Posterior vena cava (tissue), 2 donors: Measurements from ENCODE around the gene PKNOX2. TPM values are rescaled to one million over a fixed set of nuclear protein-coding genes. Genes with fewer than 3 reads are reported as not detected.

ENCODE experiments used
- DNase-seq: peaks from one replicate; pipeline ENCODE4 v3.0.0-alpha.2; 2020; ENCODE audit warnings: low spot score
- intact Hi-C, 2 donors: fragments of 100-400 bp; cut with DNase I; formaldehyde crosslinking; loops; one replicate each; pipeline versions ENCODE4 v1.14.1 to v1.14.2; 2022 to 2023
- total RNA-seq, 2 donors: library from RNA; stranded (reverse); fragmentation: NEBNext Ultra II Directional; extraction: Animal tissue kit (Norgen Biotek cat#: 25700); gene quantifications; one replicate each; pipeline ENCODE4 v1.2.1, GENCODE V29; 2021
- donor health status: DM: yes; HTN: yes; CAD: no.
- donor health status: DM: yes; HTN: yes; CAD: no.

Gene PKNOX2
- total RNA-seq, 2 donors from 2014 or later = 8.2 to 8.3 TPM

GRCh38 chr11:125270106-125270505 lies 105.6 kb downstream of the PKNOX2 start:
- intact Hi-C loops = no loop called here
- DNase-seq = no peak

GRCh38 chr11:125270711-125271110 lies 106.2 kb downstream of the PKNOX2 start:
- intact Hi-C loops = no loop called here

GRCh38 chr11:125271483-125272091 lies 107.0 kb downstream of the PKNOX2 start:
- intact Hi-C loops = no loop called here
- DNase-seq = no peak

More at GRCh38 chr11:125270711-125271110, 106.2 kb downstream of the PKNOX2 start:
- DNase-seq = no peak

- no peak for DNase-seq
- intact Hi-C loops = no loop called here
Measured at GRCh38 chr11:125272092-125272491, 107.5 kb downstream of the PKNOX2 start.

DNA sequence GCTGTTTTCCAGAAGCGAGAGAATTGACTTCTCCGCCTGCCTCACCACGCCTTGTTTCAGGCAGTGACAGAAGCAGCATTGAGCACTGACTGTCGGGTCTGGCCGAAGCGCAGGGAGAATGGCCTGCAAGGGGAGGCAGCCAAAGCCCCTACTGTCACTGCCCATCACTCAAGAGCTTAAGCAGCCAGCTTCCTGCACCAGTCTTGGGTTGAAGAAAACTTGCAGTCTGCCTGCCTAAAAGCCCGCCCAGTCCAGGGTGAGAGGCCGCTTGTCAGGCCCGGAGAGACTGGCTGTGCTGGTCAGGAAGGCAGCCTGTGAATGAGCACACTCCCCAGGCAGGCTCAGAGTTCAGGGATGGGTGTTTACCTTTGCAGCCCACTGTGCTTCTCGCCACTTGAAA lies 108.3 kb downstream of the PKNOX2 start:
- no peak for DNase-seq
- intact Hi-C loops = no loop called here

DNA sequence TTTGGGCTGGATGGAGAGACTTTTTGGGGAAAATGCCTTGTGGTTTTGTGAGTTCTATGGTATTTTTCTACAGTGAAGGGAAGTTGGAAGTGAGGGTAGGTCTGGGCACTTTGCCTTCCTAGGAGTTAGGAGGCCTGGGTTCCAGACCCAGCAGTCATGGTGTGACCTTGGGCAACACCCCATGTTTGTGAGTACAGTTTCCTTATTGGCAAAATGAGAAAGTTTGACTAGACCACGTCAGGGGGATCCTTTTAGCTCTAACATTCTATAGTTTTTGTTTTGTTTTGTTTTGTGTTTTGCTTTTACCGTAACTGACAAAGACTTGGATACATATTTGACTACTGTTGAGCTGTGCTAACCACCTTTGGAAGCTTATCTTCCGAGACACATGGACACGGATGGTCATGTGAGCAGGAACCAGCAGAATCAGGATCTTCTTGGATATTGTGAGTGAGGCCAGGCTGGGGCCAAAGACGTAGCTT lies 109.0 kb downstream of the PKNOX2 start:
- no peak for DNase-seq
- intact Hi-C loops = no loop called here

DNA sequence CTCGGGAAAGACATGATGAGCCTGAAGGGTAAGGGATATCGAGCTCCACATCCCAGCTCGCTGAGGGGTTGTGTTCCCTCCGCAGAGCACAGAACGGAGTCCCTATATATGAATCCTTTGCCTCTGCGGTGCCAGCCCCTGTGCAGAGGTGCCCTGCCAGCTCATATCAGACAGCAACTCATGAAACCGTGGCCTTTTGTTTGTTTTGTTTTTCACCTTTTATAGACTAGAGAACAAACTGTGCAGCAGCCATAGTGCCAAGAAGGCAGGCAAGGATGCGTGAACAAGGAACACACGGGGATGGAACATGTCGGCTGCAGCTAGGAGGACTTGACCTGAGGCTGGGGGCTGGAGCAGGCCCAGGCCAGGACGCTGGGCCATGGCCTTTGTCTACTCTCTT lies 109.8 kb downstream of the PKNOX2 start:
- intact Hi-C loops = no loop called here
- no peak for DNase-seq

DNA sequence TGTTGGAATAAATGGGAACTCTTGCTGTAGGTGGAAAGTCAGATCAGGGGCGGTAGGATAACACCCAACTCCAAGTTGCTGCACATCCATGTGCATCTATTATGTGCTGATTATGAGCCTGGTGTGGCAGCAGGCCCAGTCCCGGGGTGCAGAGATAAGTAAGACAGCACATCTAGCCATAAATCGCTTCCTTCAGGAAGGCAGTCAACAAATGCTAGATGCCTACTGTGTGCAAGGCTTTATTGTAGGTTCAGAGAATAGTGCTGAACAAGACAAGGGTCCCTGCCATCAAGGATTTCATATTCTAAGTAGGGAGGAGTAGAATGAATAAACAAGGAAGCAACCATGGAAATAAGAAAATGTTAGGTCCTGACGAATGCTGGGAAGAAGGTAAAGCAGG lies 110.2 kb downstream of the PKNOX2 start:
- no peak for DNase-seq
- intact Hi-C loops = no loop called here

- intact Hi-C loops = loop anchor here in 1 of 2 donors (1.0 kb wide), 1 partner anchor 8 kb away; no protein-coding TSS in a partner anchor
- DNase-seq = no peak
Measured at GRCh38 chr11:125275905-125276618, 111.5 kb downstream of the PKNOX2 start.

DNA sequence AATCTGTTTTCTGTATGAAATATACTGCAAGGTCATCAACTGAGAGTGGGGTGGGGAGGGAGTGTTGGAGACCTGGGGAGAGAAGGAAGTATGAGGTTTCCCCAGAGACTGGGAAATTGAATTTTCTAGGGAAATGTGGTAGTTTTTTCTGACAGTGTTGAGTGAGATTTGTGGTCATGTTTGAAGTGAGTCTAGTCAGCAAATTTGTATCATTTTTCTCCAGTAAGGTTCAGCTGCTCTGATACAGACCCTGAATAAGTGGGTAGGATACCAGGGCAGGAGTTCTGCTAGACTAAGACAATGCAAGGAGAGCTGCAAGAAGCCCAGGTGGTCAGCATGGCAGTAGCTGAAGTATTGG lies 112.0 kb downstream of the PKNOX2 start:
- no peak for DNase-seq
- intact Hi-C loops = loop anchor here in 1 of 2 donors (1.0 kb wide), 1 partner anchor 8 kb away; no protein-coding TSS in a partner anchor

DNA sequence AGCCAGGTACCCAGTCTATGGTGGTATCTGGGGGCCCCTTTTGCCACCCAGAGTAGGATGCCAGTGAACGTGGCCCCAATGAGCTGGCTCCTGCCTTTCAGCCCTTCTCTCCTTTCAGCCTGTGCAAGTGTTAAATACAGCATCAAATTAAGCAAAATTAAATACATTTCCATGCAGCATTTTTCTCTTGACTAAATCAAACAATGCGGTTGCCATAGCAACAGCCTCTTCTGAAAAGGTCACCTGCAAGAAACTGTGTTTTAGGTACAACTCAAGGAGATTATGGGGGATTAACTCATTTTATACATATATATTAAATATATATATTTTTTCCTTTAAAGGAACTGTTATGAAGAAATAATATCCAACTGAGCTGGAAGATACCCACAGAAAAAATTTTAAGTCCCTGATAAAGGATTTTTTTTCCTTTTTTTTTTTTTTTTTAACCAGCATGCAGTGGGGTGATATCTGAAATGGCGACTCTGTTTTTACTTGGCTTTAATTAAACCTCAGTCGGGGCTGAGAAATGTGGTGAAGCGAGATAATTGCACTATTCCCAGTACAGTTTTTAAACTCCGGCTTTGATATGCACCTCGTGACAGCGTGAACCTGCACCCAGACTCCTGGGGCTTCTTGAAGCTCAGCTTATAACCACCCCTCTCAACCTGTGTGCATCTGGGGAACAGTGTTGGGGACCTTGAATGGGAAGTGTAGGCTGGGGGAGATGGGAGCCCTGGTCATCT lies 115.3 kb downstream of the PKNOX2 start:
- no peak for DNase-seq
- intact Hi-C loops = no loop called here

- DNase-seq = no peak
- intact Hi-C loops = no loop called here
Measured at GRCh38 chr11:125280646-125281045, 116.1 kb downstream of the PKNOX2 start.

DNA sequence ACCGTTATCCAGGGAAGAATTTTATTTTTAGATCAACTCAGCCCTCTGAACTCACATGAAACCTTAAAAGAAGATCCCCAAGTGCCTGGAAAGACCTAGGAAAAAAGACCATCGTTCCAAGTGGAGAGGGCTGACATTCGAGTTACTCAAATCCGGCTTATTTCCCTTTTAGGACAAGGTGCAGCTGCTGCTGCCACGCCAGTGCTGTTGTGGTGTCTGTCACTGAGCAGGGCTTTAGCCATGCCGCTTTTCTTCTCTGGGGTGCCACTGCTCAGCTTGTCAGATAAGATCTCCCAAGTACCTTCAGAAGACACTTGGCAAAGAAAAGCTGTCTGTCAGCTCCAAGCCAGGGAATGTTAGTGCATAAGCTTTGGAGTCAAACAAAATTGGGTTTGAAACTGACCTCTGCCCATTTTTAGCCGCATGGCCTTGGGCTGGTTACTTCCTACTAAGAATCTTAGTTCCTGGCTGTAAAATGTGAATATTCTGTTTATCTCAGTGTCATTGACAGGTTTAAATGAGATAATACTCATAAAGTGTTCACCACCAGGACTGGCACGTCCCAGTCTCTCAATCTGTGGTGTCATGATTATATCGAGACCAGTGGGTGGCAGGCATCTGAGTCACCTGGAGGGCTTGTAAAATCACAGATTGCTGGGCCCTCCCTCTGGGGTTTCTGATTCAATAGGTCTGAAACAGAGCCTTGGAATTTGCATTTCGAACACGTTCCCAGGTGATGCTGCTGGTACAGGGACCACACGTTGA lies 117.5 kb downstream of the PKNOX2 start:
- intact Hi-C loops = loop anchor here in 1 of 2 donors (2.0 kb wide), 1 partner anchor 75 kb away; no protein-coding TSS in a partner anchor

DNA sequence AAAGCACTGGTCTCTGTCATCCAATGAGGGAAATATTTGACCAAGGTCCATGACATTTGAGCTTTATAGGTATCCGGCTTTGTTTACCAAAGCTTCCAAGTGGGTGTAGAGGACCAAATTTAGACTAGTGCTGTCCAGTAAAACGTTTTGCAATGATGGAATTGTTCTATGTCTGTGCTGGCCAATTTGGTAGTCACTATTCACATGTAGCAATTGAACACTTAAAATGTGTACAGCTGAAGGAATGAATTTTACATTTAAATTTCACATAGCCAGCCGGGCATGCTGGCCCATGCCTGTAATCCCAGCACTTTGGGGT lies 118.0 kb downstream of the PKNOX2 start:
- no peak for DNase-seq
- intact Hi-C loops = loop anchor here in 1 of 2 donors (2.0 kb wide), 1 partner anchor 76 kb away; no protein-coding TSS in a partner anchor

More for the DNA sequence above, 117.5 kb downstream of the PKNOX2 start:
- DNase-seq = no peak

- DNase-seq = no peak
- intact Hi-C loops = loop anchor here in 1 of 2 donors (1.0 kb wide), 1 partner anchor 8 kb away; no protein-coding TSS in a partner anchor
Measured at GRCh38 chr11:125284245-125284850, 119.8 kb downstream of the PKNOX2 start.

DNA sequence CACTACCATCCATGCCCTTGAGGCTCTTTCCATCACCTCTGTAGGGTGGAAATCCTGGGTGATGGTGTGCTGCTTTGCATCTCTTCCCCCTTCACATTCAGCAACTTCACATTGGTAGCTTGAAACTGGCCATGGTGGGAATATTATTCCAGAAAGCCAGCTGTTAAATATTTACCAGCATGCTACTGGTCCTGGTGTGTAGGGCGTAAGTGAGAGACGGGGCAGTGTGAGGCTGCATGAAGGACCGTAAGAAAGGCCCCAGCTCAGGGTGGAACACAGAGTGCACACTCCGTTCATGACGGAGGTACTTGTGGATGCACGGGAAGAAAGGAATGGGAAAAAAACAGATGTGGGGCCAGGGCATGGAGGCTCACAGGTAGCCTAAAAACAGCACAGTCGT lies 121.3 kb downstream of the PKNOX2 start:
- DNase-seq = no peak
- intact Hi-C loops = loop anchor here in 1 of 2 donors (5.0 kb wide), 1 partner anchor 124 kb away; the partner anchor contains the start of gene PKNOX2

GRCh38 chr11:125286486-125286885 lies 121.9 kb downstream of the PKNOX2 start:
- DNase-seq = no peak
- intact Hi-C loops = loop anchor here in 1 of 2 donors (5.0 kb wide), 1 partner anchor 124 kb away; the partner anchor contains the start of gene PKNOX2

DNA sequence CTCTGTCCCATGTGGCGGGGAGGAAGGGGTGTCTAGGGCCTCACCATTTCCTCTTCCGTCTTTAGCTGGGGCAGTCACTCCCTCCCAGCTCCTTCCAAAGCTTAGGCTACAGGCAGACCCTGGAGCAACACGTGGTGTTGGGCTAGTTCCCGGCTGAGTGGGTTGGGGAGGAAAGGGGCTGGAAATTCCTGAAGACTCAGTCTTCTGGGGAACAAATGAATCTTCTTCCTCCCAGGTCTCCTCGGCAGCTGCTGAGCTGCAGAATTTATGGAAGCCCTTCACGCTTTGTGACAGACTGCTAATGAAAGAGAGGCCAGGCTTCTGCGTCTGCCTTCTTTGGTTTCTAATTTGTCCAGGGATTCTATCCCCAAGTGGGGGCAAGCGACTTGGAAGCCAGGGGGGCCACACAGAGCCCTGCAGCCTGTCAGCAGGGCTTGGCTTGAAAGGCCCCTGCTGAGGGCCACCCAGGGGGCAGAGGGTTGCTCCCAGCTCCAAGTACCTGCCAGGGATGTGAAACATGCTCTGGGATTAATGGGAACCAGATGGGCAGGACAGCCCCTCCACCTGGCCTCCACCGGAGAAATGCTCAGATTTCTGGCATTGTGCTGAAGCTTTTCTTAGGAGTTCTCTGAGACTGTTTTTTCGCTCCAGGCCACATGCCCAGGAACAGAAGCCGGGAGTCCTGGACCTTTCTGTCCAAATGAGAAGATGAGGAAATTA lies 123.1 kb downstream of the PKNOX2 start:
- DNase-seq = peak; percentile 86
- intact Hi-C loops = loop anchor here in 1 of 2 donors (5.0 kb wide), 1 partner anchor 125 kb away; the partner anchor contains the start of gene PKNOX2
